ENCODE measurements around the gene CMKLR1. TPM values are rescaled to one million over a fixed set of nuclear protein-coding genes. Genes with fewer than 3 reads are reported as not detected.

The CMKLR1 gene, protein sequence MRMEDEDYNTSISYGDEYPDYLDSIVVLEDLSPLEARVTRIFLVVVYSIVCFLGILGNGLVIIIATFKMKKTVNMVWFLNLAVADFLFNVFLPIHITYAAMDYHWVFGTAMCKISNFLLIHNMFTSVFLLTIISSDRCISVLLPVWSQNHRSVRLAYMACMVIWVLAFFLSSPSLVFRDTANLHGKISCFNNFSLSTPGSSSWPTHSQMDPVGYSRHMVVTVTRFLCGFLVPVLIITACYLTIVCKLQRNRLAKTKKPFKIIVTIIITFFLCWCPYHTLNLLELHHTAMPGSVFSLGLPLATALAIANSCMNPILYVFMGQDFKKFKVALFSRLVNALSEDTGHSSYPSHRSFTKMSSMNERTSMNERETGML
- total RNA-seq (1 to 10 TPM; 4.4 to 7.0 (median 5.1) TPM), polyA plus RNA-seq (1 to 10 TPM in 1 of 3 donors, under 1 TPM in 2; 0.94 to 2.4 (median 0.98) TPM)
- long read RNA-seq, donor 1, partial matches to known transcripts, result 0 of 2 reads
- long read RNA-seq, donor 1, other reads (novel, unspliced or antisense), result 2 of 2 reads
- long read RNA-seq, donor 2, full-length matches to known transcripts, result 2 of 2 reads
- long read RNA-seq, donor 2, partial matches to known transcripts, result 0 of 2 reads
- long read RNA-seq, donor 2, other reads (novel, unspliced or antisense), result 0 of 2 reads

- intact Hi-C loops (cut with DNase I), result no loop called here
- Histone ChIP-seq H3K4me3 (peak within 1 kb of the TSS; percentile 58), H3K9me3 (no peaks in the 10 kb centered on the region), H3K27me3 (ENCODE audit: insufficient read depth in 3 of 3, low read length in 2 of 3) (peaks cover 0 to 20% (median 4%) of the 10 kb centered on the region in 3 donors), H3K36me3 (ENCODE audit: insufficient read depth in 1 of 2, low read depth in 1 of 2) (no peaks in the 10 kb centered on the region), H3K27ac (peak within 1 kb of the TSS; percentile 36), H3K4me1 (no peaks in the 10 kb centered on the region)
- DNase-seq, result peak; percentile 57 to 70
- 1 to 6% (median 5%) methylated on average over 14 to 24 of the region's 24 CpGs for WGBS, 3 donors
- TF ChIP-seq, protein P1, sequence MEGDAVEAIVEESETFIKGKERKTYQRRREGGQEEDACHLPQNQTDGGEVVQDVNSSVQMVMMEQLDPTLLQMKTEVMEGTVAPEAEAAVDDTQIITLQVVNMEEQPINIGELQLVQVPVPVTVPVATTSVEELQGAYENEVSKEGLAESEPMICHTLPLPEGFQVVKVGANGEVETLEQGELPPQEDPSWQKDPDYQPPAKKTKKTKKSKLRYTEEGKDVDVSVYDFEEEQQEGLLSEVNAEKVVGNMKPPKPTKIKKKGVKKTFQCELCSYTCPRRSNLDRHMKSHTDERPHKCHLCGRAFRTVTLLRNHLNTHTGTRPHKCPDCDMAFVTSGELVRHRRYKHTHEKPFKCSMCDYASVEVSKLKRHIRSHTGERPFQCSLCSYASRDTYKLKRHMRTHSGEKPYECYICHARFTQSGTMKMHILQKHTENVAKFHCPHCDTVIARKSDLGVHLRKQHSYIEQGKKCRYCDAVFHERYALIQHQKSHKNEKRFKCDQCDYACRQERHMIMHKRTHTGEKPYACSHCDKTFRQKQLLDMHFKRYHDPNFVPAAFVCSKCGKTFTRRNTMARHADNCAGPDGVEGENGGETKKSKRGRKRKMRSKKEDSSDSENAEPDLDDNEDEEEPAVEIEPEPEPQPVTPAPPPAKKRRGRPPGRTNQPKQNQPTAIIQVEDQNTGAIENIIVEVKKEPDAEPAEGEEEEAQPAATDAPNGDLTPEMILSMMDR (IDR thresholded peaks at IDR 0.05), result no peak
- ATAC-seq, result peak in 3 of 4 donors; percentile 48 to 77 (median 67)
These were observed at the start of gene CMKLR1 for GRCh38 chr12:108338915-108339657. Gene CMKLR1, minus strand, starts transcription at chr12:108339311. Its CDS starts 45,720 bp downstream, at chr12:108293591.

DNA sequence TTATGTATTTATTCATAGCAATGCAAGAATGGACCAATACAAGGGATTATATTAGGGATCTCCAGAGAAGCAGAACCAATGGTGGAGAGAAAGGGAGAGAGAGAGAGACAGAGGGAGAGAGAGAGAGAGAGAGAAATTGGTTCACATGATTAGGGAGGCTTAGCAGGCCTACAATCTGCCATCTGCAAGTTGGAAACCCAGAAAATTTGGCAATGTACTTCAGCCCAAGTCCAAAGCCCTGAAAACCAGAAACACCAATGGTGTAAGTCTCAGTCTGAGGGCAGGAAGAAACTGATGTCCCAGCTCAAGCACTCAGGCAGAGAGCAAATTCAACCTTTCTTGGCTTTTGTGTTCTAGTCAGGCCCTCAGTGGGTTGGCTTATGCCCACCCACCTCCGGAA, 48.7 kb upstream of the CMKLR1 start:
- Histone ChIP-seq H3K9me3 (no peaks in the 10 kb centered on the region), H3K4me3 (no peak overlapping the region), H3K4me1 (no peaks in the 10 kb centered on the region), H3K27ac (no peak overlapping the region), H3K27me3 (ENCODE audit: insufficient read depth in 3 of 3, low read length in 2 of 3) (peaks cover 0 to 5% (median 5%) of the 10 kb centered on the region in 3 donors), H3K36me3 (ENCODE audit: insufficient read depth in 1 of 2, low read depth in 1 of 2) (no peaks in the 10 kb centered on the region)
- ATAC-seq (no peak), DNase-seq (no peak)
- WGBS, 3 donors, result 72 to 89% (median 86%) methylated on average over 1 of the region's 1 CpG
- intact Hi-C loops (cut with DNase I), result no loop called here
- TF ChIP-seq, protein P1 (IDR thresholded peaks at IDR 0.05), result no peak

DNA sequence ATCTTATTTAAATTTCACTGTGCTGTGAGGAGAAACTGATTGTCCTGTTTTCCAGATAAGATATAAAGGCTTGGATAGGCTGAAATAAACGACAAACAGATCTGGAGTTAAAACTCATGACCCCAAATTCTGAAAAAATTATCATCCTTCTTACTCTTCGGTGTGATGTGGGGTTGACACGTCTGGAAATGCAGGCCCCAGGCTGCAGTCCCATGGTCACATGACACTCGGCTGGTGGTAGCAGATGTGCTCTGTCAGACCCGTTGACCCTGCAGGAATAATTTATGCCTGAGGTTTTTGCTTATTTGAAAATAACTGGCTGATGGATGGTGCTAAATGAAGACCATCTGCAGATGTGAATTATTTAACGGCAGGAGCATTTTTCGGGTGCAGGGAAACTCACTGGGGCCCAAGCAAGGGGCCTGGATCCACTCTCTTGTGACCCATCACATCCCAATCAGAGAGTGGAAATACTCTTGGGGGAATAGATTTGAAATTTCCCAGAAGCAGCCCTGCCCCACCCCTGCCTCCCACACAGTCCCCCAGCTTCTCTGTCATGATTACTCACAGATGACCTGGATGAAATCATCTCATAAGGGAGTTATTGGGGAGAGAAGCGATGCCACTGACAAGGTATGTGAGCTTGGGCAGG, 47.7 kb upstream of the CMKLR1 start:
- TF ChIP-seq, protein P1 (IDR thresholded peaks at IDR 0.05), result no peak
- ATAC-seq (no peak), DNase-seq (no peak)
- H3K27ac ChIP-seq, result no peak overlapping the region
- H3K4me3 ChIP-seq, result no peak overlapping the region
- H3K36me3 ChIP-seq (ENCODE audit: insufficient read depth in 1 of 2, low read depth in 1 of 2), result no peaks in the 10 kb centered on the region
- no peaks in the 10 kb centered on the region for H3K9me3 ChIP-seq
- H3K27me3 ChIP-seq (ENCODE audit: insufficient read depth in 3 of 3, low read length in 2 of 3), result peaks cover 0 to 5% (median 3%) of the 10 kb centered on the region in 3 donors
- intact Hi-C loops (cut with DNase I), result no loop called here
- WGBS, 3 donors, result 38 to 43% (median 39%) methylated on average over 8 of the region's 8 CpGs
- H3K4me1 ChIP-seq, result no peaks in the 10 kb centered on the region

- H3K9me3 ChIP-seq, result peaks cover 8% of the 10 kb centered on the region
- DNase-seq, result no peak
- ATAC-seq, result no peak
- no peaks in the 10 kb centered on the region for H3K36me3 ChIP-seq (ENCODE audit: insufficient read depth in 1 of 2, low read depth in 1 of 2)
- intact Hi-C loops (cut with DNase I), result no loop called here
- H3K4me1 ChIP-seq, result no peaks in the 10 kb centered on the region
- WGBS, 3 donors, result 66 to 84% (median 79%) methylated on average over 1 of the region's 1 CpG
- no peak overlapping the region for H3K27ac ChIP-seq
- TF ChIP-seq, protein P1 (IDR thresholded peaks at IDR 0.05), result no peak
- no peak overlapping the region for H3K4me3 ChIP-seq
- H3K27me3 ChIP-seq (ENCODE audit: insufficient read depth in 3 of 3, low read length in 2 of 3), result no peaks in the 10 kb centered on the region
These were observed 43.3 kb upstream of the CMKLR1 start for GRCh38 chr12:108382437-108382801.
